Spleen (tissue), 11 donors: ENCODE data around the gene TNFRSF14. TPM values are rescaled to one million over a fixed set of nuclear protein-coding genes. Genes with fewer than 3 reads are reported as not detected.
"Not testable (repeated sequence)": the region's sequence is repeated elsewhere in the genome, so short reads cannot be mapped to it uniquely, and the experiment has no call there.

Experiments used
- DNase-seq: peaks from one replicate; pipeline ENCODE4 v3.0.0-alpha.2; 2020
- H3K27ac ChIP-seq, 8 donors: fragments of 200-600 bp; sonication (generic) in 7 of 8; 1 replicate in 4 of 8; 2 replicates in 4 of 8; pipeline versions ENCODE4 v1.5.0 to v1.8.0; 2016 to 2021; ENCODE audit warnings: inconsistent platforms in 4 of 8, mild to moderate bottlenecking in 4 of 8, moderate library complexity in 1 of 8
- H3K27me3 ChIP-seq, 7 donors: fragments of 200-600 bp; sonication (generic) in 6 of 7; replicated peaks in 1 of 7; 1 replicate in 4 of 7; 2 replicates in 3 of 7; pipeline versions ENCODE4 v1.5.0 to v1.8.0; 2016 to 2021; ENCODE audit warnings: inconsistent platforms in 3 of 7, mild to moderate bottlenecking in 1 of 7
- H3K36me3 ChIP-seq, 6 donors: fragments of 200-600 bp; sonication (generic) in 5 of 6; 1 replicate in 4 of 6; 2 replicates in 2 of 6; pipeline versions ENCODE4 v1.5.0 to v1.8.0; 2016 to 2021; ENCODE audit warnings: inconsistent platforms in 2 of 6
- H3K4me1 ChIP-seq, 6 donors: fragments of 200-600 bp; sonication (generic) in 5 of 6; 1 replicate in 3 of 6; 2 replicates in 3 of 6; pipeline versions ENCODE4 v1.5.0 to v1.8.0; 2016 to 2021; ENCODE audit warnings: inconsistent platforms in 3 of 6
- H3K4me3 ChIP-seq, 8 donors: fragments of 200-600 bp; sonication (generic) in 7 of 8; 1 replicate in 4 of 8; 2 replicates in 4 of 8; pipeline versions ENCODE4 v1.5.0 to v1.8.0; 2016 to 2021; ENCODE audit warnings: inconsistent platforms in 4 of 8, mild to moderate bottlenecking in 4 of 8, moderate library complexity in 2 of 8
- H3K9me3 ChIP-seq, 8 donors: fragments of 200-600 bp; sonication (generic) in 7 of 8; 1 replicate in 4 of 8; 2 replicates in 4 of 8; pipeline versions ENCODE4 v1.5.0 to v1.8.0; 2016 to 2021; ENCODE audit warnings: inconsistent platforms in 4 of 8
- CTCF ChIP-seq, 11 experiments: fragments of 200-600 bp in 7 of 11; fragments of 450-650 bp in 4 of 11; sonication (generic) in 4 of 11; IDR thresholded peaks in 8 of 11; conservative IDR thresholded peaks in 3 of 11; 1 replicate in 7 of 11; 2 replicates in 4 of 11; pipeline versions ENCODE4 v1.4.0 to v1.8.0; 2016 to 2021; ENCODE audit warnings: antibody characterized with exemption in 11 of 11, inconsistent platforms in 4 of 11, mild to moderate bottlenecking in 1 of 11
- POLR2A ChIP-seq, 3 donors: fragments of 450-650 bp; IDR thresholded peaks; one replicate each; pipeline ENCODE4 v1.5.1; 2017; ENCODE audit warnings: antibody characterized with exemption in 3 of 3, mild to moderate bottlenecking in 1 of 3
- POLR2AphosphoS5 ChIP-seq, 3 donors: sonication (generic); formaldehyde crosslinking; IDR thresholded peaks; one replicate each; pipeline ENCODE4 v1.5.1; 2017; ENCODE audit warnings: antibody characterized with exemption in 3 of 3
- WGBS, 5 donors: extraction: QIAGEN DNeasy Blood & Tissue Kit in 3 of 5; methylation state at CpG; one replicate each; pipeline versions ENCODE4 v1.1.5 to v1.1.7; 2013 to 2018; 5-methylcytosine and 5-hydroxymethylcytosine counted together
- intact Hi-C: fragments of 100-400 bp; cut with DNase I; formaldehyde crosslinking; loops from one replicate; pipeline ENCODE4 v1.15.0; 2023; ENCODE audit warnings: low total_unique reads
- polyA plus RNA-seq, 3 donors: library from polyadenylated mRNA; stranded (reverse); fragments of 200-250 nt; gene quantifications; one replicate each; pipeline ENCODE4 v1.2.1, GENCODE V29; 2013
- total RNA-seq, 7 donors: library from RNA; depleted of rRNA in 3 of 7; stranded (reverse); fragments of >200 nt in 3 of 7; fragmentation: NEBNext Ultra II Directional in 4 of 7; extraction: Animal tissue kit (Norgen Biotek cat#: 25700) in 4 of 7; gene quantifications; one replicate each; pipeline versions ENCODE4 v1.1.0 to v1.2.1, GENCODE V29; 2016 to 2021
- donor health status: healthy with polysubstance abuse.
- donor health status: DM: no; HTN: no; CAD: no; lungs with moderate emphysema.
- donor health status: DM: no; HTN: no; CAD: no.
- donor health status: Bipolar disorder and iron deficiency.
- donor health status: healthy.
- donor health status: DM: no; HTN: no; CAD: no.
- donor health status: DM: yes; HTN: yes; CAD: no.

Gene TNFRSF14
- total and polyA plus RNA-seq, 10 donors: 146 to 366 (median 191) TPM

- DNase-seq: peak; percentile 96
- Histone ChIP-seq H3K27me3 (peaks cover 0 to 21% (median 0%) of the 10 kb centered on the region in 7 donors), H3K36me3 (no peaks in the 10 kb centered on the region), H3K4me3 (peak overlapping the region; percentile 59 to 93 (median 86)), H3K27ac (peak overlapping the region; percentile 92 to 99 (median 98)), H3K9me3 (no peaks in the 10 kb centered on the region), H3K4me1 (peaks cover 30 to 100% (median 78%) of the 10 kb centered on the region in 6 donors)
- intact Hi-C loops: loop anchor here (5.0 kb wide), 2 partner anchors 134 to 349 kb away; partner anchors contain the start of gene PEX10
- WGBS, 5 donors: 0 to 1% (median 0%) methylated on average over 13 to 52 of the region's 52 CpGs
- TF ChIP-seq POLR2AphosphoS5 (IDR thresholded peaks at IDR 0.05) (peak; percentile 86 to 93 (median 93)), POLR2A (IDR thresholded peaks at IDR 0.05) (peak in 1 of 3 donors; percentile 55), CTCF (IDR thresholded peaks at IDR 0.05 in 8 of 11, conservative IDR thresholded peaks at IDR 0.05 in 3 of 11) (peak in 10 of 11 experiments; percentile 8 to 67 (median 51))
These were observed 9.5 kb upstream of the TNFRSF14 start for GRCh38 chr1:2546515-2547209.

- Histone ChIP-seq H3K9me3 (no peaks in the 10 kb centered on the region), H3K4me3 (peak overlapping the region; percentile 59 to 93 (median 86)), H3K27me3 (peaks cover 0 to 13% (median 0%) of the 10 kb centered on the region in 7 donors), H3K36me3 (no peaks in the 10 kb centered on the region), H3K4me1 (peaks cover 30 to 97% (median 72%) of the 10 kb centered on the region in 6 donors), H3K27ac (peak overlapping the region; percentile 92 to 99 (median 98))
- 5 to 10% (median 7%) methylated on average over 11 to 27 of the region's 27 CpGs for WGBS, 5 donors
- TF ChIP-seq CTCF (IDR thresholded peaks at IDR 0.05 in 8 of 11, conservative IDR thresholded peaks at IDR 0.05 in 3 of 11) (no peak), POLR2AphosphoS5 (IDR thresholded peaks at IDR 0.05) (peak in 1 of 3 donors; percentile 48)
- intact Hi-C loops: loop anchor here (5.0 kb wide), 2 partner anchors 135 to 350 kb away; partner anchors contain the start of gene PEX10
- DNase-seq: peak; percentile 92
These were observed 8.7 kb upstream of the TNFRSF14 start for GRCh38 chr1:2547210-2548067.

GRCh38 chr1:2548068-2548589, 8.0 kb upstream of the TNFRSF14 start:
- Histone ChIP-seq H3K4me3 (peak overlapping the region; percentile 27 to 93 (median 84)), H3K9me3 (no peaks in the 10 kb centered on the region), H3K27me3 (peaks cover 0 to 6% (median 0%) of the 10 kb centered on the region in 7 donors), H3K36me3 (no peaks in the 10 kb centered on the region), H3K4me1 (peaks cover 30 to 90% (median 69%) of the 10 kb centered on the region in 6 donors), H3K27ac (peak overlapping the region; percentile 92 to 99 (median 98))
- intact Hi-C loops: loop anchor here (5.0 kb wide), 2 partner anchors 136 to 351 kb away; partner anchors contain the start of gene PEX10
- peak; percentile 97 for DNase-seq
- WGBS, 5 donors: 2 to 3% (median 2%) methylated on average over 15 to 17 of the region's 17 CpGs
- TF ChIP-seq POLR2A (IDR thresholded peaks at IDR 0.05): peak in 1 of 3 donors; percentile 19
- TF ChIP-seq CTCF (IDR thresholded peaks at IDR 0.05 in 8 of 11, conservative IDR thresholded peaks at IDR 0.05 in 3 of 11): peak; percentile 95 to 99 (median 97)
- peak; percentile 75 to 82 (median 82) for TF ChIP-seq POLR2AphosphoS5 (IDR thresholded peaks at IDR 0.05)

GRCh38 chr1:2549367-2550029, 6.7 kb upstream of the TNFRSF14 start:
- H3K4me3 ChIP-seq: peak overlapping the region in 5 of 8 donors; percentile 59 to 93 (median 85)

More at GRCh38 chr1:2549367-2550029, 6.7 kb upstream of the TNFRSF14 start:
- not testable (repeated sequence) for H3K36me3 ChIP-seq, H3K27me3 ChIP-seq, H3K9me3 ChIP-seq
- DNase-seq: peak; percentile 85
- WGBS, 5 donors: 55 to 66% (median 61%) methylated on average over 17 to 27 of the region's 28 CpGs
- Histone ChIP-seq H3K27ac (peak overlapping the region; percentile 92 to 99 (median 98)), H3K4me1 (peaks cover 34 to 86% (median 68%) of the 10 kb centered on the region in 6 donors)
- intact Hi-C loops: loop anchor here (5.0 kb wide), 2 partner anchors 137 to 352 kb away; partner anchors contain the start of gene PEX10
